Right lobe of liver (tissue), 4 donors: Measurements from ENCODE around the gene ARHGEF9.

Experiments
- POLR2A ChIP-seq: fragments of 450-650 bp; IDR thresholded peaks from one replicate; pipeline ENCODE4 v1.6.1; 2017; ENCODE audit warnings: antibody characterized with exemption, mild to moderate bottlenecking
- TF ChIP-seq, protein P1 (sequence below), 4 donors: fragments of 200-600 bp in 3 of 4; fragments of 450-650 bp in 1 of 4; IDR thresholded peaks; one replicate each; pipeline versions ENCODE4 v1.5.1 to v1.8.0; 2016 to 2022; ENCODE audit warnings: antibody characterized with exemption in 4 of 4, mild to moderate bottlenecking in 2 of 4
- donor health status: DM: no; HTN: no; CAD: no.
- donor health status: DM: no; HTN: no; CAD: no.
- donor health status: DM: no; HTN: yes; CAD: no.

DNA sequence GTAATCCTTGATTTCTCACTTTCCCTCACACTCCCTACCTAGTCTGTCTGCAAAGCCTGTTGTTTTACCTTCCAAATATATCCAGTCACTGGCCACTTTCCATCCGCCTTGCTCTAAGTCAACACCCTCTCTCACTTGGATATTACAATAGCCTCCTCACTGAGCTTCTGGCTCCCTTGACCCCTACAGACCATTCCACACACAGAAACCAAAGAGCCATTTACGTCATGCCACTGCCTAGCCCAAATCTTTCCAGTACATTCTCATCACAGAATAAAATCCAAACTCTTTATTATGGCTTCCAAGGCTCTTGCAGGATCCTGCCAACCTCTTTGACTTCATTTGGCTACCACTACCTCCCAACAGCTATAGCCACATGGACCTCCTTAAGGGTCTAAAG, 25.7 kb upstream of the ARHGEF9 start:
- TF ChIP-seq, protein P1, sequence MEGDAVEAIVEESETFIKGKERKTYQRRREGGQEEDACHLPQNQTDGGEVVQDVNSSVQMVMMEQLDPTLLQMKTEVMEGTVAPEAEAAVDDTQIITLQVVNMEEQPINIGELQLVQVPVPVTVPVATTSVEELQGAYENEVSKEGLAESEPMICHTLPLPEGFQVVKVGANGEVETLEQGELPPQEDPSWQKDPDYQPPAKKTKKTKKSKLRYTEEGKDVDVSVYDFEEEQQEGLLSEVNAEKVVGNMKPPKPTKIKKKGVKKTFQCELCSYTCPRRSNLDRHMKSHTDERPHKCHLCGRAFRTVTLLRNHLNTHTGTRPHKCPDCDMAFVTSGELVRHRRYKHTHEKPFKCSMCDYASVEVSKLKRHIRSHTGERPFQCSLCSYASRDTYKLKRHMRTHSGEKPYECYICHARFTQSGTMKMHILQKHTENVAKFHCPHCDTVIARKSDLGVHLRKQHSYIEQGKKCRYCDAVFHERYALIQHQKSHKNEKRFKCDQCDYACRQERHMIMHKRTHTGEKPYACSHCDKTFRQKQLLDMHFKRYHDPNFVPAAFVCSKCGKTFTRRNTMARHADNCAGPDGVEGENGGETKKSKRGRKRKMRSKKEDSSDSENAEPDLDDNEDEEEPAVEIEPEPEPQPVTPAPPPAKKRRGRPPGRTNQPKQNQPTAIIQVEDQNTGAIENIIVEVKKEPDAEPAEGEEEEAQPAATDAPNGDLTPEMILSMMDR (IDR thresholded peaks at IDR 0.05) = no peak
- no peak for TF ChIP-seq POLR2A
